HepG2 (cell line): Measurements from ENCODE around the gene ELAPOR1. TPM values are rescaled to one million over a fixed set of nuclear protein-coding genes. Genes with fewer than 3 reads are reported as not detected.
A peak's percentile ranks its signal among the peaks of the same experiment; 100 is the strongest.

Source experiments
- BHLHE40 ChIP-seq: IDR thresholded peaks from 2 replicates; pipeline ENCODE4 v1.6.1; 2011; ENCODE audit warnings: low read length, improper control_type of control experiment
- ELF1 ChIP-seq: sonication (generic); formaldehyde crosslinking; IDR thresholded peaks from 2 replicates; pipeline ENCODE4 v1.4.0; 2020; ENCODE audit warnings: missing genetic modification reagents
- GABPA ChIP-seq, 2 experiments: IDR thresholded peaks; 2 replicates each; pipeline ENCODE4 v1.6.1; 2011 to 2016; ENCODE audit warnings: low read depth in 2 of 2, low read length in 1 of 2, missing biosample characterization in 1 of 2, missing genetic modification characterization in 1 of 2
- KDM4B ChIP-seq: sonication (generic); formaldehyde crosslinking; IDR thresholded peaks from 2 replicates; pipeline ENCODE4 v1.4.0; 2020; ENCODE audit warnings: missing genetic modification reagents
- NFRKB ChIP-seq: fragments of 450-650 bp; IDR thresholded peaks from 2 replicates; pipeline ENCODE4 v1.6.1; 2017
- RXRB ChIP-seq: IDR thresholded peaks from 2 replicates; pipeline ENCODE4 v1.6.1; 2016; ENCODE audit warnings: borderline replicate concordance, missing genetic modification reagents, missing compliant biosample characterization
- ZBTB38 ChIP-seq: sonication (generic); formaldehyde crosslinking; IDR thresholded peaks from 2 replicates; pipeline ENCODE4 v1.5.1; 2020; ENCODE audit warnings: mild to moderate bottlenecking, missing genetic modification reagents
- ZNF12 ChIP-seq: sonication (generic); formaldehyde crosslinking; IDR thresholded peaks from 2 replicates; pipeline ENCODE4 v1.5.0; 2020; ENCODE audit warnings: missing genetic modification reagents
- ZNF788 ChIP-seq: sonication (generic); formaldehyde crosslinking; IDR thresholded peaks from 2 replicates; pipeline ENCODE4 v1.5.0; 2020; ENCODE audit warnings: mild to moderate bottlenecking, missing genetic modification reagents, borderline replicate concordance
- polyA plus RNA-seq, 8 experiments: library from polyadenylated mRNA; depleted of rRNA in 3 of 8; stranded (reverse) in 7 of 8; unstranded in 1 of 8; fragments of >200 nt; fragmentation: Illumina TruSeq in 4 of 8; extraction: Trizol in 4 of 8; gene quantifications; 2 replicates each; pipeline versions ENCODE4 v1.2.1 to v1.2.3, GENCODE V29; 2011 to 2016; ENCODE audit warnings: low read depth in 4 of 8, missing spikeins in 1 of 8, mixed read lengths in 1 of 8; ENCODE audit not compliant: insufficient read depth in 1 of 8
- total RNA-seq, 5 experiments: library from RNA; depleted of rRNA; stranded (reverse); fragments of >200 nt; fragmentation: Illumina TruSeq; extraction: Trizol; gene quantifications; 2 replicates each; pipeline ENCODE4 v1.2.3, GENCODE V29; 2016; ENCODE audit warnings: low read depth in 1 of 5
- TF ChIP-seq, protein P1 (sequence below): sonication (generic); formaldehyde crosslinking; IDR thresholded peaks from 2 replicates; pipeline ENCODE4 v1.4.0; 2020; ENCODE audit warnings: missing genetic modification reagents

The ELAPOR1 gene
- total and polyA plus RNA-seq, 2 of the 13 experiments (the other 11 are each of a cell fraction or from before 2014, with no cell fraction given) = 0.13 to 0.20 TPM

DNA sequence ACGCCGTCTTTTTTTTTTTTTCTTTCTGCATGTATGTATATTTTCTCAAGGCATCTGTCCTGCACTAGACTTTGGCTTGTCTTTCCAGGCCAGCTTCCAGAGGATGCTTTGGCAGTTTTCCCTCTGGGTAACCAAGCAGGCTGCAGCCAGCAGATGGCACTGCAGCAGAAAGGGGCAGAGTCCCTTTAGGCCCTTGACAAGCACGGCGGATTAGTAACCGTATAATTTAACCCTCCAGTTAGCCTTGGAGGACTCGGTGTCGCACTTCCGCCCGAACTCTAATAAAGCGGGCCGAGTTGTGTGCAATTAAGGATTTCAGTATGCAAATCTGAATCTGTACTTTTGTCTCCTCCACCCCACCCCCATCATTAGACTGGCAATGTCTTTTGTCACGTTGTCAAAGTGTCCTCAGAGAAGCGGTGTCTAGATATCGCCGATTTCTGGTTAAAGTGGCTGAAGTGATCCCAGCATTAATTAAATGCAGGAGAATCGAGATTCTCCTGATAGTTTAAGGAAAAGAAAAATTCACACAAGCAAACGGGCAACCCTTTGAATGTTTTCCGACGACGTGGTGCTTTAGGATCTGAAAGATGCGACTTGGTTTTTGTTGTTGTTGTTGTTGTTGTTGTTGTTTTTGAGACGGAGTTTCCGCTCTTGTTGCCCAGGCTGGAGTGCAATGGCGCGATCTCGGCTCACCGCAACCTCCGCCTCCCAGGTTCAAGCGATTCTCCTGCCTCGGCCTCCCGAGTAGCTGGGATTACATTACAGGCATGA lies 24.5 kb upstream of the ELAPOR1 start (continued):
- TF ChIP-seq GABPA (IDR thresholded peaks at IDR 0.05; ENCODE audit: low read depth, low read length) (no peak), GABPA (CRISPR knock-in tag; IDR thresholded peaks at IDR 0.05; ENCODE audit: low read depth) (peak; percentile 68; the same call in 1 of the 2 replicates), KDM4B (CRISPR knock-in tag) (peak; percentile 92; the same call in 1 of the 2 replicates), BHLHE40 (0 out of 2 replicates have a peak, but pooled peaks have one; percentile 31), ELF1 (CRISPR knock-in tag) (peak; percentile 60), ZBTB38 (peak; percentile 19; the same call in 1 of the 2 replicates), ZNF12 (CRISPR knock-in tag) (peak; percentile 59), NFRKB (no peak), ZNF788 (CRISPR knock-in tag) (peak; percentile 90), RXRB (CRISPR knock-in tag) (peak; percentile 35; the same call in 1 of the 2 replicates)
- TF ChIP-seq, protein P1, sequence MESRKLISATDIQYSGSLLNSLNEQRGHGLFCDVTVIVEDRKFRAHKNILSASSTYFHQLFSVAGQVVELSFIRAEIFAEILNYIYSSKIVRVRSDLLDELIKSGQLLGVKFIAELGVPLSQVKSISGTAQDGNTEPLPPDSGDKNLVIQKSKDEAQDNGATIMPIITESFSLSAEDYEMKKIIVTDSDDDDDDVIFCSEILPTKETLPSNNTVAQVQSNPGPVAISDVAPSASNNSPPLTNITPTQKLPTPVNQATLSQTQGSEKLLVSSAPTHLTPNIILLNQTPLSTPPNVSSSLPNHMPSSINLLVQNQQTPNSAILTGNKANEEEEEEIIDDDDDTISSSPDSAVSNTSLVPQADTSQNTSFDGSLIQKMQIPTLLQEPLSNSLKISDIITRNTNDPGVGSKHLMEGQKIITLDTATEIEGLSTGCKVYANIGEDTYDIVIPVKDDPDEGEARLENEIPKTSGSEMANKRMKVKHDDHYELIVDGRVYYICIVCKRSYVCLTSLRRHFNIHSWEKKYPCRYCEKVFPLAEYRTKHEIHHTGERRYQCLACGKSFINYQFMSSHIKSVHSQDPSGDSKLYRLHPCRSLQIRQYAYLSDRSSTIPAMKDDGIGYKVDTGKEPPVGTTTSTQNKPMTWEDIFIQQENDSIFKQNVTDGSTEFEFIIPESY (CRISPR knock-in tag) = peak; percentile 97
- TF ChIP-seq, all 625 proteins: peak for 159
